ENCODE measurements around the gene SPO11. TPM values are rescaled to one million over a fixed set of nuclear protein-coding genes. Genes with fewer than 3 reads are reported as not detected.

Gene SPO11
- polyA plus RNA-seq, 1 donor (not counting 4 experiments of a cell fraction or from before 2014, with no cell fraction given) = not detected

- DNase-seq (ENCODE audit: low read depth, low spot score) (no peak), FAIRE-seq (no peak)
- Histone ChIP-seq H3K4me3 (ENCODE audit: control insufficient read depth in 2 of 3, extremely low read depth in 1 of 3, insufficient read depth in 2 of 3, low read depth in 1 of 3, low read length in 3 of 3) (no peak overlapping the region), H3K27me3 (ENCODE audit: control insufficient read depth, extremely low read depth, insufficient read depth, low read length) (peaks cover 39% of the 10 kb centered on the region), H3K9me1 (ENCODE audit: control insufficient read depth, extremely low read depth, insufficient read depth, low read length) (no peaks in the 10 kb centered on the region), H4K20me1 (ENCODE audit: control insufficient read depth, extremely low read depth, insufficient read depth, low read length) (no peaks in the 10 kb centered on the region), H3K9me3 (ENCODE audit: control insufficient read depth, low read depth, low read length) (no peaks in the 10 kb centered on the region), H2AFZ (ENCODE audit: control insufficient read depth, low read length) (no peak overlapping the region), H3K4me2 (ENCODE audit: control insufficient read depth, extremely low read depth, insufficient read depth, low read depth, low read length) (no peak overlapping the region), H3K27ac (ENCODE audit: control insufficient read depth, insufficient read depth, low read length) (no peak overlapping the region), H3K79me2 (ENCODE audit: control insufficient read depth, insufficient read depth, low read length) (no peaks in the 10 kb centered on the region), H3K36me3 (ENCODE audit: control insufficient read depth in 2 of 2, extremely low read depth in 1 of 2, insufficient read depth in 2 of 2, low read length in 2 of 2) (no peaks in the 10 kb centered on the region), H3K9ac (ENCODE audit: control insufficient read depth, extremely low read depth, insufficient read depth, low read length) (no peak overlapping the region), H3K4me1 (ENCODE audit: control insufficient read depth, extremely low read depth, insufficient read depth, low read length) (no peaks in the 10 kb centered on the region)
- TF ChIP-seq CTCF (optimal IDR thresholded peaks at IDR 0.05 in 1 of 3, IDR thresholded peaks at IDR 0.05 in 1 of 3, conservative IDR thresholded peaks at IDR 0.05 in 1 of 3; ENCODE audit: extremely low read depth in 1 of 3, insufficient read depth in 2 of 3, low read length in 3 of 3) = no peak
- TF ChIP-seq EZH2 (IDR thresholded peaks at IDR 0.05; ENCODE audit: low read length) = no peak
- dilution Hi-C loops (cut with MboI; ENCODE audit: extremely low pct_ligation_motif_present, low sequenced_read_pairs) = no loop called here
Observed at GRCh38 chr20:57281900-57282299, 47.7 kb upstream of the SPO11 start.

GRCh38 chr20:57282670-57283361 is 46.8 kb upstream of the SPO11 start:
- H3K27me3 ChIP-seq (ENCODE audit: control insufficient read depth, extremely low read depth, insufficient read depth, low read length) = peaks cover 45% of the 10 kb centered on the region
- dilution Hi-C loops (cut with MboI; ENCODE audit: extremely low pct_ligation_motif_present, low sequenced_read_pairs) = no loop called here
- no peaks in the 10 kb centered on the region for H3K4me1 ChIP-seq (ENCODE audit: control insufficient read depth, extremely low read depth, insufficient read depth, low read length)
- DNase-seq (ENCODE audit: low read depth, low spot score) (no peak), FAIRE-seq (no peak)
- TF ChIP-seq CTCF (optimal IDR thresholded peaks at IDR 0.05 in 1 of 3, IDR thresholded peaks at IDR 0.05 in 1 of 3, conservative IDR thresholded peaks at IDR 0.05 in 1 of 3; ENCODE audit: extremely low read depth in 1 of 3, insufficient read depth in 2 of 3, low read length in 3 of 3) (no peak), EZH2 (IDR thresholded peaks at IDR 0.05; ENCODE audit: low read length) (no peak)
- no peaks in the 10 kb centered on the region for H3K9me3 ChIP-seq (ENCODE audit: control insufficient read depth, low read depth, low read length)
- no peak overlapping the region for H3K9ac ChIP-seq (ENCODE audit: control insufficient read depth, extremely low read depth, insufficient read depth, low read length)
- H3K27ac ChIP-seq (ENCODE audit: control insufficient read depth, insufficient read depth, low read length) = no peak overlapping the region
- no peaks in the 10 kb centered on the region for H3K9me1 ChIP-seq (ENCODE audit: control insufficient read depth, extremely low read depth, insufficient read depth, low read length)
- H4K20me1 ChIP-seq (ENCODE audit: control insufficient read depth, extremely low read depth, insufficient read depth, low read length) = no peaks in the 10 kb centered on the region
- no peaks in the 10 kb centered on the region for H3K36me3 ChIP-seq (ENCODE audit: control insufficient read depth in 2 of 2, extremely low read depth in 1 of 2, insufficient read depth in 2 of 2, low read length in 2 of 2)
- H3K79me2 ChIP-seq (ENCODE audit: control insufficient read depth, insufficient read depth, low read length) = no peaks in the 10 kb centered on the region
- no peak overlapping the region for H2AFZ ChIP-seq (ENCODE audit: control insufficient read depth, low read length)
- H3K4me2 ChIP-seq (ENCODE audit: control insufficient read depth, extremely low read depth, insufficient read depth, low read depth, low read length) = no peak overlapping the region
- no peak overlapping the region for H3K4me3 ChIP-seq (ENCODE audit: control insufficient read depth in 2 of 3, extremely low read depth in 1 of 3, insufficient read depth in 2 of 3, low read depth in 1 of 3, low read length in 3 of 3)
